ENCODE data around the gene CELF3. TPM values are rescaled to one million over a fixed set of nuclear protein-coding genes. Genes with fewer than 3 reads are reported as not detected.
"Not testable (repeated sequence)": the region's sequence is repeated elsewhere in the genome, so short reads cannot be mapped to it uniquely, and the experiment has no call there.

Gene CELF3
- polyA plus RNA-seq, 1 donor = 1.2 TPM

GRCh38 chr1:151703813-151704212 lies 12.8 kb downstream of the CELF3 start:
- DNase-seq (ENCODE audit: low read depth) = no peak

- DNase-seq (ENCODE audit: low read depth) = no peak
Observed at GRCh38 chr1:151702936-151703335, 13.7 kb downstream of the CELF3 start.

DNA sequence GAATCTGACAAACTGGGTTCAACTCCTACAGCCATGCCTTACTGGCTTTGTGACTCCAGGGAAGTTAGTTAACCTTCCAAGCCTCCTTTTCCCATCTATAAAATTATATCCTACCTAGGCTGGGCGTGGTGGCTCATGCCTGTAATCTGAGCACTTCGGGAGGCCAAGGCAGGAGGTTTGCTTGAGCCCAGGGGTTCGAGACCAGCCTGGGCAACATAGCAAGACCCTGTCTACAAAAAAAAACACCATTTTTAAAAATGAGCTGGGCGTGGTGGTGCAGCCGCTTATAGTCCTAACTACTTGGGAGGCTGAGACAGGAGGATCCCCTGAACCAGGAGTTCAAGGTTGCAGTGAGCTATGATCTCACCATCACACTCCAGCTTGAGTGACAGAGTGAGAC lies 15.1 kb downstream of the CELF3 start:
- no peak for DNase-seq (ENCODE audit: low read depth)

GRCh38 chr1:151693057-151693651 lies 23.4 kb downstream of the CELF3 start:
- peak; percentile 8 for DNase-seq (ENCODE audit: low read depth)

DNA sequence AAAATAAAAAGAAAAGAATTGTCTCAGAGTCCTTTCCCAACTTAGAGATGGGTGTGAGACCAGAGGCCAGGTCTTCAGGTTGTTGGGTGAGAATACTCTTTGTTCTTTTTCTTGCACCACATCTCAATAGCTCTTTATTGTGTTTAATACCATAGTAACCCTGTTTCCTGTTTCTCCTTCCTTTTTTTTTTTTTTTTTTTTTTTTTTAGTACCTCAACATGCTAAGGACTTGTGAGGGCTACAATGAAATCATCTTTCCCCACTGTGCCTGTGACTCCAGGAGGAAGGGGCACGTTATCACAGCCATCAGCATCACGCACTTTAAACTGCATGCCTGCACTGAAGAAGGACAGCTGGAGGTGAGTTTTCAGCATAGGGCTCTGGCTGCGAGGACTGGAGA lies 24.4 kb downstream of the CELF3 start:
- no peak for DNase-seq (ENCODE audit: low read depth)

GRCh38 chr1:151689494-151689893 lies 27.1 kb downstream of the CELF3 start:
- no peak for DNase-seq (ENCODE audit: low read depth)

GRCh38 chr1:151686561-151686960 lies 30.0 kb downstream of the CELF3 start:
- no peak for DNase-seq (ENCODE audit: low read depth)

DNA sequence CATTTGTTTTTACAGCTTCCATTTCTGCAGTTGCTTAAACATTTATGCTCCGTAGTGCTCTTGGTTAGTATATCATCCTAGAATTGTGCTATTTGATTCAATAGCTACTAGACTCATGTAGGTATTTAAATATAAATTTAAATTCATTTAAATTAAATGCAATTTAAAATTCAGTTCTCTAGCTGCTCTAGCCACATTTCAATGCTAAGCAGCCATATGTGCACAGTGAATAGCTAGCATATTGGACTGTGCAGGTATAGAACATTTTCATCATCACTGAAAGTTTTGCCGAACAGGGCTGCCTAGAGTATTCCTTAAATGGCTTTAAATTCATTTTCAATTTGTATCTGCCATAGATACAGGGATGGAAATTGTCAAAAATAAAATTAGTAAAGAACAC lies 32.5 kb downstream of the CELF3 start:
- DNase-seq (ENCODE audit: low read depth) = no peak

- not testable (repeated sequence) for DNase-seq (ENCODE audit: low read depth)
Observed at GRCh38 chr1:151682901-151683300, 33.7 kb downstream of the CELF3 start.

- no peak for DNase-seq (ENCODE audit: low read depth)
Observed at GRCh38 chr1:151681923-151682322, 34.7 kb downstream of the CELF3 start.

DNA sequence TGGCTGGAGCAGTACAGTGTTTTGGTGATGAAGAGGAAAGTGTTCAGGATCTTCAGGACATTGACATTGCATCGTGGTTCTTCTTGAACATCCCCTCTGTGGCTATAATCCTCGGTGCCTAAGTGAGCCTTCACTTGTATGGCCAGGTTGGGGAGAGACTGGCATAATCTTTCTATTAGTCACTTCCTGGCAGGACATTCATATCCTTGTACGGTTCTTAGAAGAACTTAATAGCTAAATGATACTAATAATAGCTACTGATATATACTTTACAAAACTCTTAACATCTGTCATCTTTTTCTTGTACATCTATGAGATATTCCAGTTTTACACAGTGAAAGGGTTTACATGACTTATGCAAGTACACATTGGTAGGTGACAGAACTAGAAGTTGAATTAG lies 35.8 kb downstream of the CELF3 start:
- no peak for DNase-seq (ENCODE audit: low read depth)

- no peak for DNase-seq (ENCODE audit: low read depth)
Observed at GRCh38 chr1:151680391-151680790, 36.2 kb downstream of the CELF3 start.

GRCh38 chr1:151673407-151673806 lies 43.2 kb downstream of the CELF3 start:
- DNase-seq (ENCODE audit: low read depth) = no peak

- DNase-seq (ENCODE audit: low read depth) = not testable (repeated sequence)
Observed at GRCh38 chr1:151670036-151670675, 46.4 kb downstream of the CELF3 start.

- DNase-seq (ENCODE audit: low read depth) = no peak
Observed at GRCh38 chr1:151668090-151668489, 48.5 kb downstream of the CELF3 start.

GRCh38 chr1:151661751-151662150 lies 54.9 kb downstream of the CELF3 start:
- no peak for DNase-seq (ENCODE audit: low read depth)

DNA sequence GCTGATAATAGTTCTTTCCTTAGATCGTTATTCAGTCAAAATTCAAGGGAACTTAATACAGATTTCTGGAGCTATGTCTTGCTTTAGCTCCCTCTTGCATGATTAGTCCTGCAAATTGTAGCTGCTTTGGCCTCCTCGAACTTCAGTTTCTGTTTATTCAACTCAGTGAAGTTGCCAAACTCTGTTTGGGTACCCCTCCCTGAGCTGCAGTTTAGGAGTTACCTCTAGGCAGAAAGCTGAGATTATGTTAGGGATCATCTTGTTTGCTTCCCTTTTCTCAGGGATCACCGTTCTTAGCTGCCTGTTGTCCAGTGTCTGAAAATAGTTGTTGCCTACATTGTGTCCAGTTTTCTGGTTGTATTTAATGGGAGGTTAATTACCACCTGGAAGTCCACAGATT lies 61.2 kb downstream of the CELF3 start:
- no peak for DNase-seq (ENCODE audit: low read depth)

GRCh38 chr1:151653397-151653796 lies 63.2 kb downstream of the CELF3 start:
- no peak for DNase-seq (ENCODE audit: low read depth)

Other genes with a start within 250 kb of the CELF3 start
- gene CGN, start 205.4 kb downstream of the CELF3 start, polyA plus RNA-seq (ENCODE audit: insufficient read length) = 0.52 TPM
- gene TUFT1, start 176.5 kb downstream of the CELF3 start, polyA plus RNA-seq (ENCODE audit: insufficient read length) = 9.5 TPM
- gene SNX27, start 104.8 kb downstream of the CELF3 start, polyA plus RNA-seq (ENCODE audit: insufficient read length) = 18.9 TPM
- gene RIIAD1, start 4.7 kb upstream of the CELF3 start, polyA plus RNA-seq (ENCODE audit: insufficient read length) = 0.63 TPM
- gene MRPL9, start 46.7 kb upstream of the CELF3 start, polyA plus RNA-seq (ENCODE audit: insufficient read length) = 69.5 TPM
- gene TDRKH, start 73.7 kb upstream of the CELF3 start, polyA plus RNA-seq (ENCODE audit: insufficient read length) = 4.0 TPM
- gene LINGO4, start 88.6 kb upstream of the CELF3 start, polyA plus RNA-seq (ENCODE audit: insufficient read length) = 0.47 TPM
- gene RORC, start 115.0 kb upstream of the CELF3 start, polyA plus RNA-seq (ENCODE audit: insufficient read length) = 10.8 TPM
- 0.23 TPM for gene C2CD4D, start 123.0 kb upstream of the CELF3 start, polyA plus RNA-seq (ENCODE audit: insufficient read length)
- gene THEM5, start 136.9 kb upstream of the CELF3 start, polyA plus RNA-seq (ENCODE audit: insufficient read length) = 0.56 TPM
- 16.1 TPM for gene THEM4, start 192.7 kb upstream of the CELF3 start, polyA plus RNA-seq (ENCODE audit: insufficient read length)

All from forelimb muscle (tissue), 1 donor.